Progenitor cell of endocrine pancreas (in vitro differentiated cells): ENCODE measurements around the gene ATG4C. TPM values are rescaled to one million over a fixed set of nuclear protein-coding genes. Genes with fewer than 3 reads are reported as not detected.
"Not testable (repeated sequence)": the region's sequence is repeated elsewhere in the genome, so short reads cannot be mapped to it uniquely, and the experiment has no call there.

Experiments
- DNase-seq: peaks from one replicate; pipeline ENCODE4 v3.0.0; 2021; ENCODE audit warnings: low spot score; ENCODE audit not compliant: unreplicated experiment
- H3K27ac Mint-ChIP-seq: 2 replicates; pipeline ENCODE4 v1.8.0; 2021; ENCODE audit warnings: mild to moderate bottlenecking, moderate library complexity, mixed read lengths
- H3K27me3 Mint-ChIP-seq: 2 replicates; pipeline ENCODE4 v1.8.0; 2021; ENCODE audit warnings: mixed read lengths
- H3K36me3 Mint-ChIP-seq: 2 replicates; pipeline ENCODE4 v1.8.0; 2022; ENCODE audit warnings: mixed read lengths; ENCODE audit not compliant: insufficient read depth
- H3K4me1 Mint-ChIP-seq: 2 replicates; pipeline ENCODE4 v1.8.0; 2021; ENCODE audit warnings: low read depth, mixed read lengths
- H3K4me3 Mint-ChIP-seq: 2 replicates; pipeline ENCODE4 v1.8.0; 2021; ENCODE audit warnings: low read depth, mild to moderate bottlenecking, moderate library complexity, mixed read lengths
- H3K9me3 Mint-ChIP-seq: 2 replicates; pipeline ENCODE4 v1.8.0; 2021; ENCODE audit warnings: low read depth, mixed read lengths
- CTCF ChIP-seq: fragments of 200-600 bp; sonication (generic); IDR thresholded peaks from one replicate; pipeline ENCODE4 v1.5.0; 2021; ENCODE audit warnings: antibody characterized with exemption, mild to moderate bottlenecking; ENCODE audit not compliant: unreplicated experiment
- total RNA-seq: library from RNA; stranded (reverse); gene quantifications from 2 replicates; pipeline ENCODE4 v1.2.1, GENCODE V29; 2021

Gene ATG4C
- total RNA-seq, 1 donor from 2014 or later, result 13.0 TPM

- not testable (repeated sequence) for H3K27ac Mint-ChIP-seq
These were observed 21.9 kb upstream of the ATG4C start for GRCh38 chr1:62762027-62762426.

GRCh38 chr1:62765981-62766380 lies 18.0 kb upstream of the ATG4C start:
- no peak for DNase-seq
- Mint-ChIP-seq H3K9me3 (peaks cover 7% of the 10 kb centered on the region), H3K4me3 (no peak overlapping the region), H3K36me3 (peaks cover 2% of the 10 kb centered on the region), H3K27ac (peak overlapping the region; percentile 54), H3K27me3 (no peaks in the 10 kb centered on the region), H3K4me1 (peaks cover 9% of the 10 kb centered on the region)
- TF ChIP-seq CTCF, result no peak

More at GRCh38 chr1:62762027-62762426, 21.9 kb upstream of the ATG4C start:
- H3K9me3 Mint-ChIP-seq, H3K4me3 Mint-ChIP-seq, DNase-seq, H3K36me3 Mint-ChIP-seq, H3K27me3 Mint-ChIP-seq: not testable (repeated sequence)
- H3K4me1 Mint-ChIP-seq, result peaks cover 22% of the 10 kb centered on the region

GRCh38 chr1:62768551-62768950 lies 15.4 kb upstream of the ATG4C start:
- H3K9me3 Mint-ChIP-seq, result peaks cover 12% of the 10 kb centered on the region
- H3K4me3 Mint-ChIP-seq, H3K4me1 Mint-ChIP-seq, H3K36me3 Mint-ChIP-seq, H3K27me3 Mint-ChIP-seq, DNase-seq, H3K27ac Mint-ChIP-seq: not testable (repeated sequence)

- H3K27ac Mint-ChIP-seq, result no peak overlapping the region
These were observed 11.2 kb upstream of the ATG4C start for GRCh38 chr1:62772607-62773295.

GRCh38 chr1:62774006-62774405 lies 9.9 kb upstream of the ATG4C start:
- Mint-ChIP-seq H3K27me3 (no peaks in the 10 kb centered on the region), H3K36me3 (no peaks in the 10 kb centered on the region), H3K4me3 (no peak overlapping the region), H3K4me1 (peaks cover 3% of the 10 kb centered on the region), H3K9me3 (peaks cover 12% of the 10 kb centered on the region), H3K27ac (no peak overlapping the region)
- DNase-seq, result no peak
- no peak for TF ChIP-seq CTCF

More at GRCh38 chr1:62772607-62773295, 11.2 kb upstream of the ATG4C start:
- no peak for TF ChIP-seq CTCF
- DNase-seq, result no peak
- Mint-ChIP-seq H3K36me3 (no peaks in the 10 kb centered on the region), H3K27me3 (no peaks in the 10 kb centered on the region), H3K4me1 (no peaks in the 10 kb centered on the region), H3K4me3 (no peak overlapping the region), H3K9me3 (peaks cover 12% of the 10 kb centered on the region)

- TF ChIP-seq CTCF, result no peak
- Mint-ChIP-seq H3K36me3 (no peaks in the 10 kb centered on the region), H3K4me1 (peaks cover 3% of the 10 kb centered on the region), H3K4me3 (no peak overlapping the region), H3K27ac (no peak overlapping the region), H3K9me3 (peaks cover 12% of the 10 kb centered on the region), H3K27me3 (peaks cover 3% of the 10 kb centered on the region)
- DNase-seq, result no peak
These were observed 8.8 kb upstream of the ATG4C start for GRCh38 chr1:62774971-62775595.
